Measurements from ENCODE around the gene UBP1. TPM values are rescaled to one million over a fixed set of nuclear protein-coding genes. Genes with fewer than 3 reads are reported as not detected.
A peak's percentile ranks its signal among the peaks of the same experiment; 100 is the strongest.

The UBP1 gene
- total RNA-seq, 1 experiment from 2014 or later, result 69.5 TPM

- peaks cover 33 to 50% of the 10 kb centered on the region in 2 experiments for H3K36me3 ChIP-seq (ENCODE audit: control insufficient read depth in 1 of 2, insufficient read depth in 2 of 2, low read length in 2 of 2)
- H3K79me2 ChIP-seq (ENCODE audit: insufficient read depth, low read length), result no peaks in the 10 kb centered on the region; the same call in 1 of the 2 replicates
- H3K4me3 ChIP-seq (replicated peaks in 1 of 2; ENCODE audit: low read depth in 1 of 2, low read length in 2 of 2), result no peak overlapping the region
- no peak overlapping the region for H3K27ac ChIP-seq (ENCODE audit: low read depth, low read length)
- ChIA-PET POLR2A (no interaction called here), RAD21 (ENCODE audit: low non-redundant PET in 1 of 2, low total read pairs in 2 of 2, uncharacterized antibody in 2 of 2, unreplicated experiment in 2 of 2) (interaction anchor here in 1 of 2 experiments (0.5 kb wide), 1 partner anchor 10 kb away, joined by 4 read pairs; no protein-coding TSS in a partner anchor), CTCF (interaction anchor here (1.9 kb wide), 1 partner anchor 17 kb away, joined by 5 read pairs; no protein-coding TSS in a partner anchor)
- no peak overlapping the region for H2AFZ ChIP-seq (ENCODE audit: low read depth, low read length, poor library complexity, severe bottlenecking)
- H3K27me3 ChIP-seq (ENCODE audit: insufficient read depth, low read length), result no peaks in the 10 kb centered on the region
- intact Hi-C loops (cut with micrococcal nuclease), result loop anchor here (10.0 kb wide), 1 partner anchor 385 kb away; no protein-coding TSS in a partner anchor
- BruUV-seq (replicated peaks), result no TSS peak
- H3K9ac ChIP-seq (ENCODE audit: low read length), result no peak overlapping the region
- TF ChIP-seq ELF1 (IDR thresholded peaks at IDR 0.05; ENCODE audit: borderline replicate concordance, low read depth), result no peak
- TF ChIP-seq SRF (IDR thresholded peaks at IDR 0.05; ENCODE audit: low read depth), result no peak
- no peak for TF ChIP-seq SIN3A (IDR thresholded peaks at IDR 0.05; ENCODE audit: low read depth)
- no peak for TF ChIP-seq CTCF (IDR thresholded peaks at IDR 0.05 in 2 of 3, conservative IDR thresholded peaks at IDR 0.05 in 1 of 3; ENCODE audit: borderline replicate concordance in 1 of 3, insufficient read depth in 1 of 3, low read depth in 2 of 3, low read length in 2 of 3)
- no peak for TF ChIP-seq POLR2AphosphoS5 (IDR thresholded peaks at IDR 0.05; ENCODE audit: low read depth, low read length)
- H4K20me1 ChIP-seq (ENCODE audit: insufficient read depth), result peaks cover 16% of the 10 kb centered on the region
- ATAC-seq, result no peak
- no peak overlapping the region for H3K4me2 ChIP-seq (ENCODE audit: low read length)
- H3K9me3 ChIP-seq (ENCODE audit: control insufficient read depth in 1 of 2, insufficient read depth in 1 of 2, low read depth in 1 of 2, low read length in 2 of 2), result no peaks in the 10 kb centered on the region
- no peaks in the 10 kb centered on the region for H3K9me2 ChIP-seq (ENCODE audit: insufficient read depth)
- no peak for DNase-seq (ENCODE audit: low read depth, low spot score)
- H3K4me1 ChIP-seq (ENCODE audit: control insufficient read depth in 1 of 2, insufficient read depth in 2 of 2, low read length in 2 of 2), result peaks cover 19 to 25% of the 10 kb centered on the region in 2 experiments
These were observed 50.3 kb downstream of the UBP1 start for GRCh38 chr3:33389908-33390307.

- no peaks in the 10 kb centered on the region for H3K27me3 ChIP-seq (ENCODE audit: insufficient read depth, low read length)
- TF ChIP-seq MAX (IDR thresholded peaks at IDR 0.05) (no peak), POLR2AphosphoS5 (IDR thresholded peaks at IDR 0.05; ENCODE audit: low read depth, low read length) (no peak), ATF3 (IDR thresholded peaks at IDR 0.05) (no peak), RAD21 (IDR thresholded peaks at IDR 0.05; ENCODE audit: low read depth) (no peak), SRF (IDR thresholded peaks at IDR 0.05; ENCODE audit: low read depth) (no peak), ZFX (IDR thresholded peaks at IDR 0.05) (no peak), CEBPB (IDR thresholded peaks at IDR 0.05; ENCODE audit: low read depth) (no peak), JUND (IDR thresholded peaks at IDR 0.05) (no peak), EZH2 (IDR thresholded peaks at IDR 0.05) (no peak), FOSL1 (IDR thresholded peaks at IDR 0.05; ENCODE audit: low read depth) (no peak)
- H3K9ac ChIP-seq (ENCODE audit: low read length), result no peak overlapping the region
- H3K4me3 ChIP-seq (replicated peaks in 1 of 2; ENCODE audit: low read depth in 1 of 2, low read length in 2 of 2), result no peak overlapping the region
- H3K9me3 ChIP-seq (ENCODE audit: control insufficient read depth in 1 of 2, insufficient read depth in 1 of 2, low read depth in 1 of 2, low read length in 2 of 2), result no peaks in the 10 kb centered on the region
- ATAC-seq, result no peak
- H3K27ac ChIP-seq (ENCODE audit: low read depth, low read length), result no peak overlapping the region
- peaks cover 15 to 18% of the 10 kb centered on the region in 2 experiments for H3K4me1 ChIP-seq (ENCODE audit: control insufficient read depth in 1 of 2, insufficient read depth in 2 of 2, low read length in 2 of 2)
- TSS peak; percentile 51 for BruUV-seq (replicated peaks)
- H3K4me2 ChIP-seq (ENCODE audit: low read length), result no peak overlapping the region
- H2AFZ ChIP-seq (ENCODE audit: low read depth, low read length, poor library complexity, severe bottlenecking), result no peak overlapping the region
- H3K9me2 ChIP-seq (ENCODE audit: insufficient read depth), result no peaks in the 10 kb centered on the region
- POLR2A ChIA-PET, result no interaction called here
- RAD21 ChIA-PET (ENCODE audit: low non-redundant PET in 1 of 2, low total read pairs in 2 of 2, uncharacterized antibody in 2 of 2, unreplicated experiment in 2 of 2), result no interaction called here
- peaks cover 32 to 54% of the 10 kb centered on the region in 2 experiments for H3K36me3 ChIP-seq (ENCODE audit: control insufficient read depth in 1 of 2, insufficient read depth in 2 of 2, low read length in 2 of 2)
- CTCF ChIA-PET, result interaction anchor here (1.9 kb wide), 1 partner anchor 16 kb away, joined by 5 read pairs; no protein-coding TSS in a partner anchor
- intact Hi-C loops (cut with micrococcal nuclease), result no loop called here
- no peak for DNase-seq (ENCODE audit: low read depth, low spot score)
- no peaks in the 10 kb centered on the region; the same call in 1 of the 2 replicates for H3K79me2 ChIP-seq (ENCODE audit: insufficient read depth, low read length)
- peaks cover 7% of the 10 kb centered on the region for H4K20me1 ChIP-seq (ENCODE audit: insufficient read depth)
These were observed 51.7 kb downstream of the UBP1 start for GRCh38 chr3:33388374-33389100.
